ENCODE results near the gene DOP1B. TPM values are rescaled to one million over a fixed set of nuclear protein-coding genes. Genes with fewer than 3 reads are reported as not detected.
"Not testable (repeated sequence)": the region's sequence is repeated elsewhere in the genome, so short reads cannot be mapped to it uniquely, and the experiment has no call there.

Gene DOP1B
- polyA plus RNA-seq, 1 experiment = 8.5 TPM

DNA sequence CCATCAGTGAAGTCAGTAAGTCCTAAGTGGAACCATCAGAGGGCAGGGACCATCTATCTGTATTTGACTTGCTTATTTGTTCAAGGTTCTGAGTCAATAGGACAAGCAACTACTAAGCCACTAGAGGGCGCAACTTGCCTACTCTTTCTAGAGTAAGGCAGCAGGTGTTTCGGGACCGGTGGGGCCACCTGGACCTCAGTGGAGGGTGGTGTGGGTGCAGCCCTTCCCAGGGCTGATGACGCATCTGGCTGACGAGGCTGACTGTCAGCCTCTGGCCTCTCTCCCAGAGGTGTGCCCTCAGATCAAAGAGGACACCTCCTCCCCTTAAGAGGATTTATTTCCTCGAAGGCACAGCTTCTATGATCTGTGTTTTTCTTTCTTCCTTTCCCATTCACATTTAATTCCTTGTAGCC lies 15.1 kb upstream of the DOP1B start:
- TF ChIP-seq, protein P1, sequence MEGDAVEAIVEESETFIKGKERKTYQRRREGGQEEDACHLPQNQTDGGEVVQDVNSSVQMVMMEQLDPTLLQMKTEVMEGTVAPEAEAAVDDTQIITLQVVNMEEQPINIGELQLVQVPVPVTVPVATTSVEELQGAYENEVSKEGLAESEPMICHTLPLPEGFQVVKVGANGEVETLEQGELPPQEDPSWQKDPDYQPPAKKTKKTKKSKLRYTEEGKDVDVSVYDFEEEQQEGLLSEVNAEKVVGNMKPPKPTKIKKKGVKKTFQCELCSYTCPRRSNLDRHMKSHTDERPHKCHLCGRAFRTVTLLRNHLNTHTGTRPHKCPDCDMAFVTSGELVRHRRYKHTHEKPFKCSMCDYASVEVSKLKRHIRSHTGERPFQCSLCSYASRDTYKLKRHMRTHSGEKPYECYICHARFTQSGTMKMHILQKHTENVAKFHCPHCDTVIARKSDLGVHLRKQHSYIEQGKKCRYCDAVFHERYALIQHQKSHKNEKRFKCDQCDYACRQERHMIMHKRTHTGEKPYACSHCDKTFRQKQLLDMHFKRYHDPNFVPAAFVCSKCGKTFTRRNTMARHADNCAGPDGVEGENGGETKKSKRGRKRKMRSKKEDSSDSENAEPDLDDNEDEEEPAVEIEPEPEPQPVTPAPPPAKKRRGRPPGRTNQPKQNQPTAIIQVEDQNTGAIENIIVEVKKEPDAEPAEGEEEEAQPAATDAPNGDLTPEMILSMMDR (IDR thresholded peaks at IDR 0.05; ENCODE audit: insufficient read depth, low read depth, low read length) = peak; percentile 81
- Histone ChIP-seq H3K4me3 (ENCODE audit: low read depth, low read length) (no peak overlapping the region), H3K27me3 (ENCODE audit: control insufficient read depth, insufficient read depth, low read length) (no peaks in the 10 kb centered on the region), H3K36me3 (ENCODE audit: control insufficient read depth, insufficient read depth, low read length) (peaks cover 3% of the 10 kb centered on the region; the same call in 1 of the 2 replicates)
- CTCF ChIA-PET = interaction anchor here (0.6 to 9.0 kb wide), 17 partner anchors 9 to 206 kb away, joined by 3 to 63 read pairs (median 3); partner anchors contain the start of gene MORC3
- DNase-seq (ENCODE audit: low read depth) = no peak
- POLR2A ChIA-PET = interaction anchor here (0.6 to 0.7 kb wide), 2 partner anchors 179 to 208 kb away, joined by 4 to 7 read pairs; no protein-coding TSS in a partner anchor

DNA sequence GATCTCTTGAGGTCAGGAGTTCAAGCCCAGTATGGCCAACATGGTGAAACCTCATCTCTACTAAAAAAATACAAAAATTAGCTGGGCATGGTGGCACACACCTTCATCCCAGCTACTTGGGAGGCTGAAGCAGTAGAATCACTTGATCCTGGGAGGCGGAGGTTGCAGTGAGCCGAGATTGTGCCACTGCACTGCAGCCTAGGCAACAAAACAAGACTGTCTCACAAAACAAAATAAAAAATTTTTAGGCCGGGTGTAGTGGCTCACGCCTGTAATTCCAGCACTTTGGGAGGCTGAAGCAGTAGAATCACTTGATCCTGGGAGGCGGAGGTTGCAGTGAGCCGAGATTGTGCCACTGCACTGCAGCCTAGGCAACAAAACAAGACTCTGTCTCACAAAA lies 12.4 kb upstream of the DOP1B start:
- CTCF ChIA-PET = interaction anchor here (9.0 kb wide), 1 partner anchor 67 kb away, joined by 63 read pairs; no protein-coding TSS in a partner anchor
- POLR2A ChIA-PET = not testable (repeated sequence)

DNA sequence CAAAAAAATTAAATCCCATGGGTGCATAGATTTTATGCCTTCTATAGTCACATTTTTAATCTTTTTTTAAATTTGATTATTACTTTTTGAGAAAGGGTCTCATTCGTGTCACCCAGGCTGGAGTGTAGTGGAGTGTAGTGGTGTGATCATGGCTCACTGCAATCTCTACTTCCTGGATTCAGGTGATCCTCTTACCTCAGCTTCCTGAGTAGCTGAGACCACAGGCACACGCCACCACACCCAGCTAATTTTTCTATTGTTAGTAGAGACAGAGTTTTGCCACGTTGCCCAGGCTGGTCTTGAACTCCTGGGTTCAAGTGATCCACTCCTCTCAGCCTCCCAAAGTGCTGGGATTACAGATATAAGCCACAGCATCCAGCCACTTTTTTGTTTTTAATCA lies 11.4 kb upstream of the DOP1B start:
- TF ChIP-seq, protein P1 (IDR thresholded peaks at IDR 0.05; ENCODE audit: insufficient read depth, low read depth, low read length) = no peak
- no peaks in the 10 kb centered on the region for H3K27me3 ChIP-seq (ENCODE audit: control insufficient read depth, insufficient read depth, low read length)
- ChIA-PET POLR2A (no interaction called here), CTCF (interaction anchor here (3.2 kb wide), 1 partner anchor 65 kb away, joined by 11 read pairs; no protein-coding TSS in a partner anchor)
- peaks cover 3% of the 10 kb centered on the region; the same call in 1 of the 2 replicates for H3K36me3 ChIP-seq (ENCODE audit: control insufficient read depth, insufficient read depth, low read length)
- no peak for DNase-seq (ENCODE audit: low read depth)
- no peak overlapping the region for H3K4me3 ChIP-seq (ENCODE audit: low read depth, low read length)

More for the DNA sequence above, 12.4 kb upstream of the DOP1B start:
- not testable (repeated sequence) for DNase-seq (ENCODE audit: low read depth); H3K36me3 ChIP-seq (ENCODE audit: control insufficient read depth, insufficient read depth, low read length); H3K4me3 ChIP-seq (ENCODE audit: low read depth, low read length); H3K27me3 ChIP-seq (ENCODE audit: control insufficient read depth, insufficient read depth, low read length)

DNA sequence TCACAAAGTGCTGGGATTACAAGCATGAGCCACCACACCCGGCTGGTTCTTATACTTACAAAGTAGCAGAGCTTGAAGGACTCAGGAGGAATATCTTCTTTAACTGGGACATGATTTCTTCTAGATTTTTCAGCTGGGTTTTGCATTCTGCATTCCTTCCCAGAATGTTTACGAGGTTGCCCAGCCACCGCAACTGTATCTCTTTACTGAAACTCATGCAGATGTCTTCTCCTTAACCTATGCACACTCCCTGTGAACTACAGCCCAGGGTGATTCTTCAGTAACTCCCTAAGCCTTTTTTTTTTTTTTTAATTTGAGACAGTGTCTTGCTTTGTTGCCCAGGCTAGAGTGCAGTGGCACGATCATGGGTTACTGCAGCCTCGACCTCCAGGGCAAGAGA lies 8.7 kb upstream of the DOP1B start:
- ChIA-PET CTCF (interaction anchor here (0.7 to 3.2 kb wide), 3 partner anchors 12 to 62 kb away, joined by 3 to 11 read pairs (median 3); no protein-coding TSS in a partner anchor), POLR2A (no interaction called here)
- Histone ChIP-seq H3K4me3 (ENCODE audit: low read depth, low read length) (no peak overlapping the region), H3K36me3 (ENCODE audit: control insufficient read depth, insufficient read depth, low read length) (peaks cover 3% of the 10 kb centered on the region; the same call in 1 of the 2 replicates), H3K27me3 (ENCODE audit: control insufficient read depth, insufficient read depth, low read length) (no peaks in the 10 kb centered on the region)
- peak; percentile 41 for DNase-seq (ENCODE audit: low read depth)
- TF ChIP-seq, protein P1 (IDR thresholded peaks at IDR 0.05; ENCODE audit: insufficient read depth, low read depth, low read length) = no peak

DNA sequence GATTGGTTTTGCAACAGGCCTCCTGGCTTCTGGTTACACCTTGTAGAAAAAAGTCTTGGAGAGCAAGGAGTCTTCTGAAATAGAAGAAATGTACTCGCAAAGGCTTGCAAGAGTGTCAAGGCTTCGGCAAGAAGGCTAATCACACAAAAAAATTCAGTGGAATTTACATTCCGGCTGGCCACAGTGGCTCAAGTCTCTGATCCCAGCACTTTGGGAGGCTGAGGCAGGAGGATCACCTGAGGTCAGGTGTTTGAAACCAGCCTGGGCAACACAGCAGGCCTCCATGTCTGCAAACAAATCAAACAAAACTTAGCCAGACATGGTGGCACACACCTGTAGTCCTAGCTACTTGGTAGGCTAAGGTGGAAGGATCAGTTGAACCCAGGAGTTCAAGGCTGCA lies 7.7 kb upstream of the DOP1B start:
- ChIA-PET CTCF (interaction anchor here (6.3 kb wide), 1 partner anchor 61 kb away, joined by 39 read pairs; no protein-coding TSS in a partner anchor), POLR2A (no interaction called here)
- H3K4me3 ChIP-seq (ENCODE audit: low read depth, low read length) = no peak overlapping the region
- no peaks in the 10 kb centered on the region for H3K27me3 ChIP-seq (ENCODE audit: control insufficient read depth, insufficient read depth, low read length)
- peaks cover 3% of the 10 kb centered on the region; the same call in 1 of the 2 replicates for H3K36me3 ChIP-seq (ENCODE audit: control insufficient read depth, insufficient read depth, low read length)
- DNase-seq (ENCODE audit: low read depth) = no peak
- TF ChIP-seq, protein P1 (IDR thresholded peaks at IDR 0.05; ENCODE audit: insufficient read depth, low read depth, low read length) = no peak
